Activated naive CD4-positive, alpha-beta T cell treated with anti-CD3 and anti-CD28 coated beads for 36 hours (primary cell): ENCODE measurements around the gene EFNA5. TPM values are rescaled to one million over a fixed set of nuclear protein-coding genes. Genes with fewer than 3 reads are reported as not detected.

Experiments used
- CTCF ChIA-PET: fragments of 350-600 bp; sonication (Branson Sonifier 250); formaldehyde crosslinking; loops from one replicate; lab custom pipeline; 2021; ENCODE audit warnings: antibody characterized with exemption; lab: Charles Lee
- DNase-seq: peaks from one replicate; pipeline ENCODE4 v3.0.0-alpha.2; 2020
- H3K27ac Mint-ChIP-seq: one replicate; pipeline ENCODE4 v1.8.0; 2021; ENCODE audit warnings: mild to moderate bottlenecking, mixed read lengths
- H3K27me3 Mint-ChIP-seq: one replicate; pipeline ENCODE4 v1.8.0; 2021; ENCODE audit warnings: low read depth, mixed read lengths
- H3K36me3 Mint-ChIP-seq: one replicate; pipeline ENCODE4 v1.8.0; 2021; ENCODE audit warnings: low read depth, mixed read lengths
- H3K4me1 Mint-ChIP-seq: one replicate; pipeline ENCODE4 v1.8.0; 2021; ENCODE audit warnings: low read depth, mixed read lengths
- H3K4me3 Mint-ChIP-seq: one replicate; pipeline ENCODE4 v1.8.0; 2021; ENCODE audit warnings: mild to moderate bottlenecking, moderate library complexity, mixed read lengths
- H3K9me3 Mint-ChIP-seq: one replicate; pipeline ENCODE4 v1.8.0; 2021; ENCODE audit warnings: mixed read lengths
- intact Hi-C: fragments of 100-400 bp; cut with micrococcal nuclease; formaldehyde crosslinking; loops from one replicate; pipeline ENCODE4 v1.15.1; 2023
- total RNA-seq, 2 experiments: library from RNA; stranded (reverse); gene quantifications; one replicate each; pipeline ENCODE4 v1.2.3, GENCODE V29; 2021

EFNA5 gene
- total RNA-seq, 2 experiments from 2014 or later: not detected

DNA sequence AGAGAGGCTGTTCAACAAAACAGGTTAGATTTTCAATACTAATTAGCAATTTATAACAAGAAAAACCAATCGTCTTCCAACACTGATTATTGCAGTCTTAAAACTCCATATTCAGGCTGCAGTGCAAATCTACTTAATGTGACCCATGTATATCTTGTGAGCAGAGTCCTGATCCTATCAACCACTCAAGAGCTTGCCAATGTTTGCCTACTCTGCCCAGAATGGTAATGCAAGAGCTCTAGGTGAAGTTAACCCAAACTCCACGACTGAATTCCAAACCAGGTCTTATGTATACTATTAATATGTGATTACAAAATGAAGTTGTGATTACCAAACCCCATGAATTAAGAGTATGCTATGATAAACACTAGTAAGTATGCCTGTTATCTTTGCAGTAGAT lies 17.1 kb downstream of the EFNA5 start:
- Mint-ChIP-seq H3K4me1 (no peaks in the 10 kb centered on the region), H3K4me3 (no peak overlapping the region), H3K36me3 (no peaks in the 10 kb centered on the region), H3K27ac (no peak overlapping the region), H3K9me3 (no peaks in the 10 kb centered on the region), H3K27me3 (peaks cover 19% of the 10 kb centered on the region)
- CTCF ChIA-PET: no interaction called here
- intact Hi-C loops: no loop called here
- no peak for DNase-seq

GRCh38 chr5:107652839-107653607 lies 17.7 kb downstream of the EFNA5 start:
- Mint-ChIP-seq H3K27me3 (peaks cover 18% of the 10 kb centered on the region), H3K27ac (no peak overlapping the region), H3K4me3 (no peak overlapping the region), H3K4me1 (no peaks in the 10 kb centered on the region), H3K9me3 (no peaks in the 10 kb centered on the region), H3K36me3 (no peaks in the 10 kb centered on the region)
- no peak for DNase-seq
- CTCF ChIA-PET: no interaction called here
- intact Hi-C loops: no loop called here

DNA sequence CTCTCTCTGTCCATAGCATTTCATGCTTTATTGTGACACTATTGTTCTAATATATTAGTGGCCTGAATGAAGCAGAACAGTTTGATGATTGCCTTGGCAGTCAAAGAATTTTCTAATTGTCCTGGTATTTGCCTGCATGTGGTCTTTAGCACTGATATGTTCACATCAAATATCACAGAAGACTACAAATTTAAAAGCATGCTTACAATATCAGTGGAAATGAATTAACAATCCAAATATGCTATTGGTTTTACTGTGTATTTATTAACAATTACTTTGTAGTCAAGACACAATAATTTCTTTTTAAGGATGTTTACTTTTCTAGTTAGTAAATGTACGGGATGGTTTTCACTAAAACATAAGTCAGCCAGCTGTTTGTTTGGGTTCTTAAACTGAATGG lies 18.3 kb downstream of the EFNA5 start:
- intact Hi-C loops: no loop called here
- no peak overlapping the region for H3K4me3 Mint-ChIP-seq
- peaks cover 18% of the 10 kb centered on the region for H3K27me3 Mint-ChIP-seq
- no peaks in the 10 kb centered on the region for H3K9me3 Mint-ChIP-seq
- H3K36me3 Mint-ChIP-seq: no peaks in the 10 kb centered on the region
- CTCF ChIA-PET: no interaction called here
- no peaks in the 10 kb centered on the region for H3K4me1 Mint-ChIP-seq
- H3K27ac Mint-ChIP-seq: no peak overlapping the region
- DNase-seq: no peak

GRCh38 chr5:107651325-107651724 lies 19.4 kb downstream of the EFNA5 start:
- no peak for DNase-seq
- CTCF ChIA-PET: interaction anchor here (0.6 kb wide), 1 partner anchor 10 kb away, joined by 5 read pairs; no protein-coding TSS in a partner anchor

DNA sequence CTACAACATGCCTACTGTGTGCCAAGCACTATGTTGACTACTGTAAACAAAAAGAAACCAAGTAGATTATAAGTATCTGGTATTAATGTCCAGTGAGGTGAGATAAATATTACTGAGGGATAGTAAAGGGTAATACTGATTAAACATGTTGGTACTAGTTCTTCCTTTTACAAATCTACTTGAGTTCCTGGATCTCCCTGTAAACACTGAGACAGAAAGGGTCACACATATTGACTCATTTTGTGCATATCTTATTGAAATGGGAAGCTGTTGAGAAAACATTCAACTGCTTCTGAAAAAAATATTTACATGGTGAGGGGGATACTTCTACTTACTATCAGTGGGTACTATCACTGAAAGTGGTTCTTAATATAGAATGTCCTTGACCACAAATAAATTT lies 24.3 kb downstream of the EFNA5 start:
- CTCF ChIA-PET: no interaction called here
- H3K27ac Mint-ChIP-seq: no peak overlapping the region
- no peaks in the 10 kb centered on the region for H3K4me1 Mint-ChIP-seq
- intact Hi-C loops: no loop called here
- H3K36me3 Mint-ChIP-seq: no peaks in the 10 kb centered on the region
- DNase-seq: no peak
- H3K27me3 Mint-ChIP-seq: peaks cover 15% of the 10 kb centered on the region
- H3K4me3 Mint-ChIP-seq: no peak overlapping the region
- no peaks in the 10 kb centered on the region for H3K9me3 Mint-ChIP-seq

More at GRCh38 chr5:107651325-107651724, 19.4 kb downstream of the EFNA5 start:
- H3K9me3 Mint-ChIP-seq: no peaks in the 10 kb centered on the region
- no peak overlapping the region for H3K27ac Mint-ChIP-seq
- no peaks in the 10 kb centered on the region for H3K4me1 Mint-ChIP-seq
- intact Hi-C loops: no loop called here
- no peaks in the 10 kb centered on the region for H3K36me3 Mint-ChIP-seq
- H3K4me3 Mint-ChIP-seq: no peak overlapping the region
- H3K27me3 Mint-ChIP-seq: peaks cover 18% of the 10 kb centered on the region

DNA sequence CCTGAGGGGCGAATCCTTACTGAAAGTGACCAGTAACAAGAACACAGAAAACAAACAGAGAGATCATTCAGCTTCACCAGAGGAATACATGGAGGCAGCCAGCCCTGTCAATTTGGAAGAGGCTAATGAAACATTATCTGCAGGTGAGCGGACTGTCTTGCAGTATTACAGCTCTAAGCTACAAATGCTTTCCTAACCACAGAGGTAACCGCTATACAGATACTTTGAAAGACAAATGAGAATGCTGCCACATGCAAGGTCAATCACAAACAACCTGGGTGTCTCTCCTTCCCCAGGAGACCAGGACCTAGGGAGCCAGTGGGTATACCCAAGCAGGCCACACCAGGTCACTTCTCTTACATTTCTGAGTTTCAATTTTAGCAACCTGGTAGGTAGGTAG lies 30.2 kb downstream of the EFNA5 start:
- Mint-ChIP-seq H3K27ac (no peak overlapping the region), H3K27me3 (peaks cover 15% of the 10 kb centered on the region), H3K36me3 (no peaks in the 10 kb centered on the region), H3K9me3 (no peaks in the 10 kb centered on the region), H3K4me3 (no peak overlapping the region), H3K4me1 (no peaks in the 10 kb centered on the region)
- CTCF ChIA-PET: no interaction called here
- DNase-seq: no peak
- intact Hi-C loops: no loop called here

- Mint-ChIP-seq H3K27me3 (peaks cover 18% of the 10 kb centered on the region), H3K4me1 (no peaks in the 10 kb centered on the region), H3K9me3 (no peaks in the 10 kb centered on the region), H3K36me3 (no peaks in the 10 kb centered on the region), H3K4me3 (no peak overlapping the region), H3K27ac (no peak overlapping the region)
- no peak for DNase-seq
- intact Hi-C loops: no loop called here
- CTCF ChIA-PET: interaction anchor here (0.7 kb wide), 1 partner anchor 65 kb away, joined by 3 read pairs; no protein-coding TSS in a partner anchor
These were observed 30.7 kb downstream of the EFNA5 start for GRCh38 chr5:107639990-107640389.

GRCh38 chr5:107636555-107636954 lies 34.2 kb downstream of the EFNA5 start:
- H3K36me3 Mint-ChIP-seq: no peaks in the 10 kb centered on the region
- H3K4me3 Mint-ChIP-seq: no peak overlapping the region
- CTCF ChIA-PET: no interaction called here
- H3K27me3 Mint-ChIP-seq: peaks cover 12% of the 10 kb centered on the region
- no peaks in the 10 kb centered on the region for H3K4me1 Mint-ChIP-seq
- DNase-seq: no peak
- H3K27ac Mint-ChIP-seq: no peak overlapping the region
- no peaks in the 10 kb centered on the region for H3K9me3 Mint-ChIP-seq
- intact Hi-C loops: no loop called here

GRCh38 chr5:107636068-107636467 lies 34.7 kb downstream of the EFNA5 start:
- CTCF ChIA-PET: no interaction called here
- H3K9me3 Mint-ChIP-seq: no peaks in the 10 kb centered on the region

GRCh38 chr5:107634981-107635848 lies 35.5 kb downstream of the EFNA5 start:
- DNase-seq: no peak
- peaks cover 12% of the 10 kb centered on the region for H3K27me3 Mint-ChIP-seq
- no peak overlapping the region for H3K4me3 Mint-ChIP-seq
- H3K36me3 Mint-ChIP-seq: no peaks in the 10 kb centered on the region
- H3K27ac Mint-ChIP-seq: no peak overlapping the region
- CTCF ChIA-PET: no interaction called here
- intact Hi-C loops: no loop called here
- no peaks in the 10 kb centered on the region for H3K9me3 Mint-ChIP-seq
- no peaks in the 10 kb centered on the region for H3K4me1 Mint-ChIP-seq

More at GRCh38 chr5:107636068-107636467, 34.7 kb downstream of the EFNA5 start:
- H3K4me3 Mint-ChIP-seq: no peak overlapping the region
- intact Hi-C loops: no loop called here
- H3K4me1 Mint-ChIP-seq: no peaks in the 10 kb centered on the region
- H3K27me3 Mint-ChIP-seq: peaks cover 12% of the 10 kb centered on the region
- H3K27ac Mint-ChIP-seq: no peak overlapping the region
- H3K36me3 Mint-ChIP-seq: no peaks in the 10 kb centered on the region
- no peak for DNase-seq

- CTCF ChIA-PET: no interaction called here
- Mint-ChIP-seq H3K27me3 (peaks cover 12% of the 10 kb centered on the region), H3K36me3 (no peaks in the 10 kb centered on the region), H3K27ac (no peak overlapping the region), H3K4me3 (no peak overlapping the region), H3K4me1 (no peaks in the 10 kb centered on the region), H3K9me3 (no peaks in the 10 kb centered on the region)
- intact Hi-C loops: no loop called here
- no peak for DNase-seq
These were observed 37.4 kb downstream of the EFNA5 start for GRCh38 chr5:107633171-107633901.

GRCh38 chr5:107631805-107632362 lies 38.9 kb downstream of the EFNA5 start:
- H3K4me3 Mint-ChIP-seq: no peak overlapping the region
- no peak overlapping the region for H3K27ac Mint-ChIP-seq
- intact Hi-C loops: no loop called here
- H3K9me3 Mint-ChIP-seq: no peaks in the 10 kb centered on the region
- DNase-seq: no peak
- CTCF ChIA-PET: no interaction called here
- H3K27me3 Mint-ChIP-seq: peaks cover 8% of the 10 kb centered on the region
- H3K36me3 Mint-ChIP-seq: no peaks in the 10 kb centered on the region
- no peaks in the 10 kb centered on the region for H3K4me1 Mint-ChIP-seq
